BJ (cell line): ENCODE data around the gene ITGA11. TPM values are rescaled to one million over a fixed set of nuclear protein-coding genes. Genes with fewer than 3 reads are reported as not detected.

Experiments used
- CTCF ChIA-PET: fragments of 350-600 bp; formaldehyde crosslinking; extraction: SDS; loops from one replicate; lab custom pipeline; 2021; ENCODE audit warnings: antibody characterized with exemption, inconsistent platforms; lab: Yijun Ruan, JAX
- POLR2A ChIA-PET: fragments of 300-600 bp; sonication (Branson Sonifier 250); formaldehyde crosslinking; extraction: SDS; loops from one replicate; lab custom pipeline; 2021; ENCODE audit warnings: antibody characterized with exemption; lab: Charles Lee
- DNase-seq: peaks from one replicate; pipeline ENCODE4 v3.0.0-alpha.2; 2011; ENCODE audit warnings: low read depth
- H3K27me3 ChIP-seq: 2 replicates; pipeline ENCODE4 v1.6.0; 2011; ENCODE audit warnings: low read length; ENCODE audit not compliant: control insufficient read depth, insufficient read depth
- H3K36me3 ChIP-seq: 2 replicates; pipeline ENCODE4 v1.5.1; 2011; ENCODE audit warnings: low read length; ENCODE audit not compliant: control insufficient read depth, insufficient read depth
- H3K4me3 ChIP-seq: 2 replicates; pipeline ENCODE4 v1.5.1; 2011; ENCODE audit warnings: low read depth, mild to moderate bottlenecking, control low read depth, low read length
- CTCF ChIP-seq: IDR thresholded peaks from 2 replicates; pipeline ENCODE4 v1.5.1; 2011; ENCODE audit warnings: low read depth, mild to moderate bottlenecking, control low read depth, inconsistent platforms, low read length, moderate library complexity; ENCODE audit not compliant: insufficient read depth
- polyA plus RNA-seq: library from polyadenylated mRNA; depleted of rRNA; stranded (reverse); fragments of >200 nt; gene quantifications from 2 replicates; pipeline ENCODE4 v1.2.3, GENCODE V29; 2011

Gene ITGA11
- polyA plus RNA-seq, 1 experiment = 72.7 TPM

DNA sequence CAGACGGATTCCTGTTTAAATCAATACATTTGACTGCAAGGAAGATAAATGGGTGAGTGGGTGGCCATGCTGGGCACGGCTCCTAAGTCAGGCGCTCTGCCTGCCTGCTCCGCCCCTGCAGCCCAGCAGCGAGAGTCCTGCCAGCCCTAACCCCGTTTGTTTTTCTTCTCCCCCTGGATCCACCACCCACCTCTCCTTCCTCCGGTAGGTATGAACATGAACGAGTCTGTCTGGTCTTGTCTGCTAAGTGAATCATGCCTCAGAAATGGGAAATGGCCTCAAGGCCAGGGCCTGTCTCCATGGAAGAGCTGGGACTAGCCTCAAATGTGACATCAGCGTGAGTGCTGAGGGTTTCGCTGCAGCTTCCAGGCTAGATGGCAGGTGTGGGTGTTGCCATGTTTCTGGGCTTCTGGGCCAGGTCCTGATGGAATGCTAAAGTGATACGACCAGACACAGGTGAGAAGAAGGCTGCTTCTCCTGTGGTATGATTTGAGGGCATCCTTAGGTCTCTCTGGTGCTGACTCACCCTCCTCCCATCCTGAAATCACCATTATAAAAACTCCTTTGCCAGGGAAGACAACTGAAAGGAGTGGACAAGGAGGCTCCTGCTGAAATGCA, 160.0 kb downstream of the ITGA11 start:
- peak; percentile 62 for DNase-seq
- ChIA-PET POLR2A (interaction anchor here (0.6 kb wide), 1 partner anchor 21 kb away, joined by 5 read pairs; no protein-coding TSS in a partner anchor), CTCF (interaction anchor here (0.9 kb wide), 1 partner anchor 19 kb away, joined by 3 read pairs; no protein-coding TSS in a partner anchor)
- H3K27me3 ChIP-seq = no peaks in the 10 kb centered on the region
- no peaks in the 10 kb centered on the region for H3K36me3 ChIP-seq
- TF ChIP-seq CTCF = no peak
- H3K4me3 ChIP-seq = no peak overlapping the region

DNA sequence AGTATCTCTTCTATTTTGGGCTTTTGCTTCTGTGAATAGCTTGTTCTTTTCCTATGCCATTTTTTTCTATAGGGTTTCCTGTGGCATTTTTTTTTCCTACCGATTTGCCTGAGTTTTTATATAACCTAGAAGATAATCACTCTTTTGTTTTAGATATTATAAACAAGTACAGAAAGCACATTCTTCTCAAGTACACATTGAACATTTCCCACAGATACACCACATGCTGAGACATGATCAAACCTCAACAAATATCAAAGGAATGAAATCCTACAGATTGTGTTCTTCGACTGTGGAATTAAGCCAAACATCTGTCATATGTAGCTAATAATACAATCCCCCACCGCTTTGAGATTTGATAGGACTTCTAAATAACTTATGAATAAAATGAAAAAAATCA, 163.6 kb downstream of the ITGA11 start:
- no peaks in the 10 kb centered on the region for H3K27me3 ChIP-seq
- ChIA-PET POLR2A (no interaction called here), CTCF (interaction anchor here (0.7 kb wide), 1 partner anchor 286 kb away, joined by 3 read pairs; no protein-coding TSS in a partner anchor)
- H3K36me3 ChIP-seq = no peaks in the 10 kb centered on the region
- DNase-seq = no peak
- H3K4me3 ChIP-seq = no peak overlapping the region
- TF ChIP-seq CTCF = no peak

DNA sequence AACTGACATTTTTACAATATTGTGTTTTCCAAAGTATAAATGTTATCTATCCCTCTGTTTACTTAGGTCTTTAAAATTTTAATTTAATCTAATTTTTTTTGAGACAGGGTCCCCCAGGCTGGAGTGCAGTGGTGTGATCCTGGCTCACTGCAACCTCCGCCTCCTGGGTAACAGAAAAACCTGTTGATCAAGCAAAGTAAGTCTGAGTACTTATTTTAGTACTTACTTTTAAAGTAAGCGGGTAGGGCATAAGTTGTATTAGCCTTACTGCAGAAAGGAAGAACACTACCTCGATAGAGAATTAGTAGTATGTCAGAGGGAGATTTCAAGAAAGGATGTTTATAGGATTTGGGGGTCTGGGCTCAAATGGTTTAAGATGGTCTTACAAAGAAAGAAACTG, 166.3 kb downstream of the ITGA11 start:
- no peak overlapping the region for H3K4me3 ChIP-seq
- no peak for DNase-seq
- H3K27me3 ChIP-seq = no peaks in the 10 kb centered on the region
- H3K36me3 ChIP-seq = no peaks in the 10 kb centered on the region
- POLR2A ChIA-PET = no interaction called here
- no peak for TF ChIP-seq CTCF
- CTCF ChIA-PET = interaction anchor here (2.1 kb wide), 1 partner anchor 12 kb away, joined by 7 read pairs; the partner anchor contains the start of gene FEM1B

- TF ChIP-seq CTCF = no peak
- H3K27me3 ChIP-seq = no peaks in the 10 kb centered on the region
- CTCF ChIA-PET = interaction anchor here (1.1 to 2.1 kb wide), 2 partner anchors 12 to 15 kb away, joined by 3 to 7 read pairs; partner anchors contain the start of gene FEM1B
- no peaks in the 10 kb centered on the region for H3K36me3 ChIP-seq
- no peak for DNase-seq
- H3K4me3 ChIP-seq = no peak overlapping the region
- POLR2A ChIA-PET = no interaction called here
Measured at GRCh38 chr15:68265081-68265480, 166.9 kb downstream of the ITGA11 start.

GRCh38 chr15:68264282-68264681, 167.7 kb downstream of the ITGA11 start:
- DNase-seq = no peak
- no peak for TF ChIP-seq CTCF
- Histone ChIP-seq H3K4me3 (no peak overlapping the region), H3K36me3 (no peaks in the 10 kb centered on the region), H3K27me3 (no peaks in the 10 kb centered on the region)
- CTCF ChIA-PET = interaction anchor here (0.6 to 2.1 kb wide), 4 partner anchors 12 to 1198 kb away, joined by 3 to 7 read pairs (median 4); partner anchors contain the start of gene FEM1B
- POLR2A ChIA-PET = no interaction called here
